Activated T-cell treated with anti-CD3 and anti-CD28 coated beads for 1 hour (primary cell): ENCODE data around the gene ABHD16A.

Experiments
- DNase-seq: peaks from one replicate; pipeline ENCODE4 v3.0.0-alpha.2; 2020; ENCODE audit warnings: low read depth

Gene ABHD16A

DNA sequence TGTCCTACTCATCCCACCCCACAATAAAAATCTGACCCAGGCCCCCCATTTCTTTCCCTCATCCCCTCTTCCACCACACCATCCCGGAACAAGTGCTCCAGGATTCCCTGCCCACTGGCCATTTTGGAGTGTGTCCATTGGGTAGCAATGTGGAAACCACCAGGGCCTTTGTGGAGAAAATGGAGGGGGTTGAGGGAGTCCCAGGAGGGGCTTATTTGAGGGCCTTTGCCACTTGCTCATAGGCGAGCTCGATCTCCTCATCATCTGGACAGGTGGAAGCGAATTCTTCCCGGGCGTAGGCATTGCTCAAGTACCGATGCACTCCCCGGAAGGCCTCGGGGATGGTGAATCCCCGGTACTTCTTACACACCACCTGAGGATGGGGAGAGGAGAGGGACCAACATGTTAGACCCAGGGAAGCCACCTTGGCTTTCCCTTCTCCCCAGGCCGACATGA, 27.5 kb upstream of the ABHD16A start:
- DNase-seq, result no peak

DNA sequence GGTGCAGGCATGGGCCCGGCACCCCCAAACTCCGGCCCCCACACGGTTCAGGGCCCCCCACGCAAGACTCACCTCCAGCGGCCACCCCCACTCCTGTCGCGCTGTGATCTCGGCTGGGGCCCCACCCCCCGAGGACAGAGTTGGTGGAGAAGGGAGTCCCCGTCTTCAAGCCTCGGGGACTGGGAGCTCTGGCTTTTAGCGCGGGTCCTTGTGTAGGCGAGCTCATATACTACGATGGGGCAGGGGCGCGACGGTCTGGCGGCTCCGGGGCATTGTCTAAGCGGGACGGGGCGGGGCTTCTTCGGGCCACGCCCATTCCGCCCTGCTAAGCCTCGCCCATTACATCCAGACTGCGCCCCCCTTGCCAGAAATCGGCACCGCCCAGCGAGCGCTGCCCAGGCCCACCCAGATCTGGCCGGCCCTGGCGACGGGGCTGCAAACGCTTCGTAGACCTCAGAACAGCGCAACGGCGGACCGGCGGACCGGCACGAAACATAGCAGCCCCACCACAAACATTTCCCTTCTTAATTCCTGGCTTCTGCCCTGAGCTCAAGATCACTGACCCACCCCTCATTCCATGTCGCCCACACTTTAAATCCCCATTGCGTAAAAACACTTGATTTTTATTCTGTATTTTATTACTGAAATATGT, 27.0 kb upstream of the ABHD16A start:
- DNase-seq, result peak; percentile 54

DNA sequence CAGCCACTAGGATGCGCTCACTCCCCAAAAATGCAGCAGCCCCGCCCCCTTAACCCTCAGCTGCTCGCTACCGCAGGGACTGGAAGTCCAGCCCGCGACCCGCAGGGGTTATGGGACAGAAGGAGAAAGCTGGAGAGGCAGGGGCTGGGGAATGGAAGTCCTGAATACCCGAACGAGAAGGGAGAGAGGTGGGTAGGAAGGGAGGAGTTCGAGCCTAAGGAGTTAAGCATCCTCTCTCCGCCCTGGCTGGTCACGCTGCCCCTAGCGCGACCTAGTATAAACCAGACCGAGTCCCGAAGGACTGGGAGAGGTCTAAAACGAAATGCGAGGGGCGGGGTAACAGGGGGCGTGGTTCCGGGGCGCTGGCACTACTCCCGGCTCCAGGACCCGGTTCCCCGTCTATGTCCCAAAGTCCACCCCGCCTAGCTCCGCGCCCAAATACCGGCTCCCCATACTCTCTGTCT, 26.4 kb upstream of the ABHD16A start:
- DNase-seq, result peak; percentile 75

DNA sequence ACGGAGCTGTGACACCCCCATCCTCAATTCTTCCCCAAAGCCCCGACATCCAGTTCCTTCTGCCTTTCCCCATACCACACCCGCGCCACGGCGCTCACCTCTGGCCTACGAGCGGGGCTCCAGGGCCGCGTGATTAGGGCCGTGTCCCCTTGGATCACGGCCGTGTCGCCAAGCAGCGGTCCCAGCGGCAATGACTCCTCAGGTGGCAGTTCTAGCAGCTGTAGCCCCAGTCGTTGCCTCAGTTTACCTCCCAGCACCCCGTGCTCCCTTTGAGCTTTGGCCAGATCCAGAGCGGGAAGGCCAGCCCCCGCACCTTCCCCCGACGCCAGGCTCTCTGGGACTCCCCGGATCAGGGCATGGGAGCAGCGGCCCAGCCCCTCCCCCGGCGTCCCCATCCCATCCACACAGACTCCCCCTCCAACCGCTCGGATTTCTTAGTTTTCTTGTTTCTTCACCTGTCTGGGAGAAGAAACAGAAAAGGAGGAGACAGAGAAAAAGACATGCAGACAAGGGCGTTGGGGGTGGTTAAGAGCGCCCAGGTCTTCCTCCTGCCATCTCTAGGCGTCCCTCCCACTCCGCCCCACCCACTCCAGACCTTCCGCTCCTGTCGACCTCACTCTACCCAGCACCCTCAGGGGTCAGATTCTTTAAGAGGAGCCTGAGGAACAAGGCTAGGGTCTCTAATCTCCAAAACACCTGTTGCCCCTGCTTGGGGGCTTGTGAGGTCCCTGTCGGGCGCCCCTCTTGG, 25.8 kb upstream of the ABHD16A start, which contains the start of gene DDAH2:
Gene DDAH2 (minus strand): TSS at position 533 of the 748 bp plus-strand sequence. CDS start 138 bp downstream, at position 395.
- DNase-seq, result no peak

DNA sequence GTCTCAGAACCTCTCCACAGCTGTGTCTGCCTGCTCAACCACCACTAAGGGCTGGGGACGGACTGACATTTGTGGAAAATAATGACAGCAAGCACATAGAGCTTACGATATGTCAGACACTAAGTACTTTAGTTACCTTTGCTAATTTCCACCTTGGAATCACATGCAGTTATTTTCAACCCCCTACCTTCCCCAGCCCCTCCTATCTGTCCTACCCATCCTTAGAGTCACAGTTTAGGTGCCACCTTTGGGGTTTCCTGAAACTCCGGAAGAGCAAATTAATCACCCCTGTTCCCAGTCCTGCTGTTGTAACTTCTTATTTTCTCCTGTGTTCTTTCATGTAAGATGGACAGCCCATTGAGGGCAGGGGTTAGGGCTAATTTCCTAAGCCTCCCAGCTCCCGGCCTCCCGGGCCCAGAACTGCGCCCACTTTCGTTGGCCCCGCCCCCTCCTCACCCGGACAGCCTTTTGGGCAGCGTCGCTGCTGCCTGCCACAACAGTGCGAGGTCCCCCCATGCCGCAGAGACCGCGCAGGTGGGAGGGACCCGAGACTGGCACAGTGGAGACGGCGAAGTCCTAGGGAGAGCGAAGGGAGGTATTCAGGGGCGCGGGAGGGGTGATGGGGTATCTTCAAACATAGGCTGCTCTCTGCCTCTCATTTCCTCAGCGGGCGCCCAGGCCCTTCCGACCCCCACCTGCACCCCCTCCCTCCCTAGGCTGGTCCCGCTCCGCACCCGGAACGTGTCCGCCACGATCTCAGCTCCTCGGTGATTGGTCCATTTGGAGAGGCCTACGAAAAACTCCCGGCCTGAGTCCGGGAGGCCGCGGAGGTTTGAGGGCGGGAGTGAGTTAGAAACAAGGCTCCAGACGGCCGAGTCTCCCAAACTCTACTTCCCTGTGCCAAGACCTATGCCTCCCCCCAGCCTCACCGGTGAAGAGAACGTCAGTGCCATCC, 24.9 kb upstream of the ABHD16A start:
- DNase-seq, result no peak

DNA sequence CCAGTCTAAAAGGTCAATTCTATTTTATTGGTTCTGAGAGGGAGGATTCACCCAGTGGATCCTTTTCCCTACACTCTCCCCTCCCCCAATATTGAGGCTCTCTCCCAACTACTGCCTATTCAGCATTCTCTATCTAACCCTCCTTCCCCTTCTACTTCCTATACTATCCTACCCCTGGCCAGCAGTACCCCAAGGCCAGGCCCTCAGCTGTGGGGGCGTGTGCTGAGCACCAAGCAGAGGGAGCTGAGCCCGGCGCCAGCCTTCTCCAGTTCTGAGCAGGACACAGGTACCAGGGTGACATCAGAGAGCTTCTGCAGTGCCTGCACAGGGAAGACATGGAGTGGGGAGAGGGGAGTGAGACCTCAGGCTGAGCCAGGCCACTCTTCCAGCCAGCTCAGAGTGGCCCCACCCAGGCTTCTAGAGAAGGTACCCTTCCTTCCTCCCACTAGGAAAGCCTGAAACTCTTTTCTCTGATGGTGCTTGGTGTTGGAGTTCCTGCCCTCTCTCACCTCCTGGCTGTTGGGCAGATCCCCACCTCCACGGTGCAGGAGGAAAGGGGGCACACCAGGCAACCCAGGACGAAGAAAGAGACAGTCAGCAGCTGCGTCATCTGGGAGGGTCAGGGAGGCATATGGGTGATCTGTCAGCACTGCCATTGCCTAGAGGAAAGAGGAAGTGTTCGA, 24.1 kb upstream of the ABHD16A start:
- no peak for DNase-seq

DNA sequence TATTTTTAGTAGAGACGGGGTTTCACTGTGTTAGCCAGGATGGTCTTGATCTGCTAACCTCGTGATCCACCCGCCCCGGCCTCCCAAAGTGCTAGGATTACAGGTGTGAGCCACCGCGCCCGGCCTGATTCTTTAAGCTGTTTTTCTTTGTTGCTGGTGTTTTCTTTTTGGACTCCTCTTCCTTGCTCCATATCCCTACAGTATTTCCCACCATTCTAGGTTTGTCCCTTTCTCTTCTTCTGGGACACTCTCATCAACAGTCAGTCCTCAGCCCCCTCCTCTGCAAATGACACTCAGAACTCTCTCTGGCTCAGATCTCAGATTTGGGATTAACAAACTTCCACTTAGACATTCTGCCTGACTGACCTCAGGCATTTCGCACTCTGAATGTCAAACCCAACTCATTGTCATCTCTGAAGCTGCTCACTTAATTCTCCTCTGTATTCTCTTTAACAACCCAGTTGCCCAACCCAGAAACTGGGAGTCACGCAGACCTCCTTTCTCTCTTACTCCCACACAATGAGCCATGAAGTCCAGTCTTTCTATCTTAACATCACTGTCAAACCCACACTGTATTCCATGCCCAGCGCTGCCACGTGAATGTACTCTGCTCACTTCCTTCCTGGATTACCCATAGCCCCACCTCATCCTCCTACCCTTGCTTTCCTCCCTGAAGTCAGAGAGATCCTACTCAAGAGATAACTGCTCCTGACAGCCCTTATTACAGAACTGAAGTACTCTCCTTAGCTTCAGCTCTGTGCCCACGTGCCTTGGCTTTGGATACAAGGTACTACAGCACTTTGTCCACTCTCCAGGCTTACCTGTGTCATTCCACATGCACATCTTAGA, 22.6 kb upstream of the ABHD16A start:
- DNase-seq, result no peak

DNA sequence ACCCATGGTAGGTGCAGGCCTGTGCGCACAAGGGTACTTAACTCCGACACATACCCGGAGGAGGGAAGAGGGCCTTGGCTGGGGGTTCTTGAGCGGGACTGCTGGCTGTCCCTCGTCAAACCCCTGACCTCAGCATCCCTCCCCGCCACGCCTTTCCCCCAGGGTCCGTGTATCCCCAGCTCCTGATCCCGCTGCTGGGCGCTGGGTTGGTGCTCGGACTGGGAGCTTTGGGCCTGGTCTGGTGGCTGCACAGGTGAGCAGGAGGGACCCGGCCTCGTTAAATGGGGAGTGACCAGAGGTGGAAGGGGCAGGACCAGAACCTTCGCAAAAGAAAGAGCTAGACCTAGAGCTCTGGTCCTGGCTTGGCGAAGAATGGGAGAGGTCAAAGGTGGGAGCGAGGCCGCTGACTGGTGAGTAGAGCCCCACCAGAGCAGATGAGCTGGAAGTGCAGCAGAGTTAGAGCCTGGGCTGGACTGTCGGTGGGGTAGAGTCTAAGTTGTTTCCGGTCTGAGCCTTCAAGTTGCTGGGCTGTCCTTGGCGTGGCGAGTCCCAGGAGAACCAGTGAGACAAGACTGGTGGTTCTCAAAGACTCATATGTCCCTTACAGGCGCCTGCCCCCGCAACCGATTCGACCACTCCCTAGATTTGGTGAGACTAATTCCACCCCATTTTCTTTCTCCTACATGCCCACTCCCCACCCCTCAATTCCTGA, 21.0 kb upstream of the ABHD16A start:
- DNase-seq, result no peak

DNA sequence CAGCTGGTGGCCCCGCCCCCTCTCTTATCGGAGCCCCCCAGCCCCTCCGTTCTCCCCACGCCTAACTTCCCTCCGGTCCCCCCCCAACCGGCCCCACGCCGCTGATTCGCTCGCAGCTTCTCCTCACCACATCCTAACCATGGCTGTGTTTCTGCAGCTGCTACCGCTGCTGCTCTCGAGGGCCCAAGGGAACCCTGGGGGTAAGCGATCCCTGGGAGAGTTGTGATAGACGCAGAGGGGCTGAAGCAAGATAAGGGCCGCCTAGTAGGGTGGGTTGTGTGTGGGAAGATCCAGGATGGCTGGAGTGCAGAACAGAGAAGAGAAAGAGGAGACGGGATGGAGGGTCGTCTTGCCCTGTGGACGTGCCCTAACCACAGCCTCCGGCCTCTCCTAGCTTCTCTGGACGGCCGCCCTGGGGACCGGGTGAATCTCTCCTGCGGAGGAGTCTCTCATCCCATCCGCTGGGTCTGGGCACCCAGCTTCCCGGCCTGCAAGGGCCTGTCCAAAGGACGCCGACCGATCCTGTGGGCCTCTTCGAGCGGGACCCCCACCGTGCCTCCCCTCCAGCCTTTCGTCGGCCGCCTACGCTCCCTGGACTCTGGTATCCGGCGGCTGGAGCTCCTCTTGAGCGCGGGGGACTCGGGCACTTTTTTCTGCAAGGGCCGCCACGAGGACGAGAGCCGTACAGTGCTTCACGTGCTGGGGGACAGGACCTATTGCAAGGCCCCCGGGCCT, 20.3 kb upstream of the ABHD16A start, which contains the start of gene MPIG6B:
Gene MPIG6B (plus strand): TSS at position 129 of the 735 bp plus-strand sequence. CDS start 11 bp downstream, at position 140.
- DNase-seq, result no peak

DNA sequence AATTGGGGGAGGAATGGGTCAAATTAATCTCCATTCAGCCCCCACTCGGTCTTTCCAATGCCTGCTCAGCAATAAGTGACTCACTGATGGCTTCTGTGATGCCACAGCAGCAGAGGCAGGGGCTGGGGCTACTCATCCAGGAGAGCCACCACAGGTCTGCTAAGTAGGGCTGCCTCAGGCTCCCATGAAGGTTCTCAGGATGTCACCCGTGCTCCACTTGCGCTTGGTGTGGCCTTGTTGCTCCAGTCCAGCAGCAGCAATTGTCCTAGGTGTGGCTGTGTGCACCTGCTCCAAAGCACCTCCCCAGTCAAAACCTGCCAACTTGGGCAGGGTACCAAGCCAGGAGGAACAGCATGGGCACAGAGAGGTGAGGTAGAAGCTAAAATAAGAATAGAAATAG, 19.0 kb upstream of the ABHD16A start:
- DNase-seq, result no peak

DNA sequence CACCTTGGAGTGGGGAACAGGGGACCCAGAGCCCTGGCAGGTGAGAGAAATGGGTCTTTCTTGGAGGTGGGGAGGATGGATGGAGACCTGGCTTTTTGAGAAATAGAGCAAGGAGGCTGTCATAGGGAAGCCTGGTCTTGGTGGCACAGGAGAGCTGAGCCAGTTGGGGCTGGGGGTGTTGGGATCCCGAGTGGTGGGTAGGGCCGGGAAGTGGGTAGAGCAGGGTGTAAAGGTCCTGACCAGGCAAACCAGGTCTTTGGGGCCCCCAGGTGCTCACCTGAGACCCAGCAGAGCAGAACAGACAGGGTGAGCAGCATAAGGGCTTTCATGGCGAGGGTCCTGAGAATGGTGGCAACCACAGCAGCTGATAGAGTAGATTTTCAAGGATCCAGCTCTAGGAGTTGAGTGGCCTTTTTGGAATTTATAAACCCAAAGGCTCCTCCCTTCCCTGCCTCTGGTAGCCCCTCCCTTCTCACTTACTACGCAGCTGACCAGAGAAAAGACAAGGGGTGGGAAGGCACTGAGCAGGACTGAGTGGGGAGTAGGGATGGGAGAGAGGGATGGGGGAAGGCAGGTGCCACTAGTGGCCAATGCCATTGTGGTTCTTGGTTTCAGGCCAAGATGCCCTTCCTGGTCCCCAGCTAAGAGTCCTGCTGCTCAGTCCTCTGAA, 18.4 kb upstream of the ABHD16A start, which contains the start of gene LY6G6C:
Gene LY6G6C (minus strand): TSS at position 396 of the 670 bp plus-strand sequence. CDS start 67 bp downstream, at position 329.
- DNase-seq, result no peak

DNA sequence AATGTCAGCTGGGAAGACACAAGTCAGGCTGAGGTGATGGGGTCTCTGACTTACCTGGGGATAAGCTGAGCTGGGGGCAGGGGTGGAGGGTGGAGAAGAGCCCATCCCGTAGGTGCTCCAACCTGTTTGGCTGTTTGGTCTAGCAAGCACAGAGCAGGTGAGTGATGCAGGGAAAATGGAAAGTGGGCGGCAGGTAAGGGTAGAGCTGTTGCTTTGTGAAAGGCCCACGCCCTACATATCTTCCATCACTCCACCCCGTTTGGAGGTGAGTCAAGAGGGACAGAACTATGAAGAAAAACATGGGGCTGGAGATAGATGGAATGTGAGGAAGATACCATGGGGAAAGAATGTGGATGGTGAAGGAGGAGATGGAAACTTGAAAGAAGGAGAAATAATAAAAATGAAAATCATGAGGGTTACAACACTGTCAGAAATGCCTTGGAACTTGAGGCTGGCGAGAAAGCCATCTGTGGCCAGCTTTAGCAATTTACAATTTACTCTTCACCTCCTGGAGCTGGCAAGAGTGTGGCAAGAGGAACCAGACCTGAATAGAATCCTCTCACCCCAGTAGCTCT, 17.2 kb upstream of the ABHD16A start:
- DNase-seq, result no peak

DNA sequence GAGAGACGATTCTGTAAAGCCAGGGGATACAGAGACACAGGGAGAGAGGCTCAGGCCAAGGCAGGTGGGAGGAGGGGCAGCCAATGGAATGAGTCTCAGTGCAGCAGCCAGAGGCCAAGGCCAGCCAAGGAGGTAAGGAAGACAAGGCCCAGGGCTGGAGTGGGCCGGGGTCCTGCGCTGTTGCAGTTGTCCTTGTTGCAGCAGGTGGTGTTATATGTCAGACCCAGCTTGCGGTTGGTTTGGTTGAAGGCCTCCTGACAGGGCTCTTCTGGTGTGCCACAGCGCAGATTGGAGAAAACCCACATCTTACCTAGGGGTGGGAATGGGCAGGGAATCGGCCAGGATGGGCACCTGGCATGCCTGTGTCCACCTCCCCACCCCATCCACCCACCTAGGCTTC, 15.9 kb upstream of the ABHD16A start:
- no peak for DNase-seq

DNA sequence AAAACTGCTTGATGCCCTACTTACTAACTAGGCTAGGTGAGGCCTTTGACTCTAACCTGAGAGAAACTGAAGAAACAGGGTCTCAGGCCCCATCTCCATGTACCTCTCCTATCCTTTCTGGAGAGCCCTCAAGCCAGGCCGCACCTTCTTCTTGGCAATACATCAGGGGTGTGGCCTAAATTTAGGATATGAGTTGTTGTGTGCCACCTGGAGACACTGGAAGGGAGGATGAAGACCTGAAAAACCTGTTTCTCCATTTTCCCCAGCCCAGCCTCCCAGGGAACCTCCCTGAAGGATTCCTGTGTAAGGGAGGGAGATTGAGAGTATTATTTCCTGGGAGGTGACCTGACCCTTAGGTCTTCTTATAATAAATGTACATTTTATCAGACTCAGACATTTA, 15.1 kb upstream of the ABHD16A start:
- DNase-seq, result no peak

DNA sequence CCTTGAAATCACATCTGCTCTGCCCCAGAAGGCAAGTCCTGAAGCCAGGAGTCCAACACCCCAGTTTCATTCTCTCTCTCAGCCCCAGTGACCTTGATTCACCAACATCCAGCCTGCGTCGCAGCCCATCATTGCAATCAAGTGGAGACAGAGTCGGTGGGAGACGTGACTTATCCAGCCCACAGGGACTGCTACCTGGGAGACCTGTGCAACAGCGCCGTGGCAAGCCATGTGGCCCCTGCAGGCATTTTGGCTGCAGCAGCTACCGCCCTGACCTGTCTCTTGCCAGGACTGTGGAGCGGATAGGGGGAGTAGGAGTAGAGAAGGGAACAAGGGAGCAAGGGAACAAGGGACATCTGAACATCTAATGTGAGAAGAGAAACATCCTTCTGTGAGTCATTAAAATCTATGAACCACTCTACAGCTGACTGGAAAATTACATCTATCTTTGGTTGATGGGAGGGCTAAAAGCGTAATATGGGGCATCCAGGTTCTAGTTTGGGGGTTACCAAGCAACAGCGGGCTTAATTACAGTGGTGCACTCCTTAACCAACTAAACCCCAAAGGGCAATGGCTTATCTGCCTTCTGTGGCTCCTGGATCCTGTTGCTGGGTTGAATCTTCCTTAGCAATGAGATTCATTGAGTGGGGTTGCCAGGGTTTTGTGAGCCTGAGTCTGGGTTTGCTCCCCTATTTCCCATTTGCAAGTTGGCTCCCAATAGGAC, 14.5 kb upstream of the ABHD16A start:
- no peak for DNase-seq

DNA sequence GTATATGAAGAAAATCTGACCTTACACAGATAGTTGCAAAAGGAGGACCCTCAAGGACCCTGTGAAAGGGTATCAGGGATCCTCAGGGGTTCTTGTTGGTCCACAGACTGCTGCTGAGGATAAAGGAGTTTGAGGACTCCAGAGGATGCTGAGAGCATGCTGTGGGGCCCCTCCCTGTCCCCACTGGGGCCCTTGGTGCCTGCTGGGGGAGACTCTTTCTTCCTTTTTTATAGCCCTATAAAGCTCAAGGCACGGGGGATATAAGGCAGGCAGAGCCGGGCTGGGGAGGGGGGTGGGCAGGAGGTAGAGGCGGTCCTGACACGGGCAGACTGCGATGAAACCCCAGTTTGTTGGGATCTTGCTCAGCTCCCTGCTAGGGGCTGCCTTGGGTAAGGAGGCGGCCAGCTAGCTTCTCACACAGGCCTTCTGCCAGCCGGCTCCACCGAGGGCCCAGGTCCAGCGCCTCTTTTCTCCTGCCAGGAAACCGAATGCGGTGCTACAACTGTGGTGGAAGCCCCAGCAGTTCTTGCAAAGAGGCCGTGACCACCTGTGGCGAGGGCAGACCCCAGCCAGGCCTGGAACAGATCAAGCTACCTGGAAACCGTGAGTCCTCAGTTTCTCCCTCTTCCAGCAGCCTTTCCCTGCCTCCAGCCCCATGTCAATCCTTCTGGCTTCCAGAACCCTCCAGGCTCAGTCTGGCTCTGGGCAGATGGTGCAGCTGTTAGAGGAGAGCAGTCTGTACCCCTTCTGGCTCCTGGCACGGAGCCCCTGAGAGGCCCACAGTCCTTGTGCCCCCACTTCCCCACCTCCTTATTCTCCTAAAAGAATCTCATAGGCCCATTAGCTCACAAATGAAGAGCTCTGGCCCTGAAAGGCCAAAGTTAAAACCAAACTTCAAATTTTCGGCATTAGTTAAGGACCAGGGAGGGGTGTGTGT, 12.2 kb upstream of the ABHD16A start, which contains the start of gene LY6G6D:
Gene LY6G6D (plus strand): TSS at position 327 of the 937 bp plus-strand sequence. CDS start 8 bp downstream, at position 335.
- DNase-seq, result no peak
